DMS 273 treated with DMSO at 0.1 percent for 48 hours (cell line): ENCODE measurements around the gene TM9SF2.
"Not testable (repeated sequence)": the region's sequence is repeated elsewhere in the genome, so short reads cannot be mapped to it uniquely, and the experiment has no call there.

Experiments used
- DNase-seq: peaks from one replicate; lab custom pipeline; 2025; lab: John Stamatoyannopoulos, UW

TM9SF2 gene

DNA sequence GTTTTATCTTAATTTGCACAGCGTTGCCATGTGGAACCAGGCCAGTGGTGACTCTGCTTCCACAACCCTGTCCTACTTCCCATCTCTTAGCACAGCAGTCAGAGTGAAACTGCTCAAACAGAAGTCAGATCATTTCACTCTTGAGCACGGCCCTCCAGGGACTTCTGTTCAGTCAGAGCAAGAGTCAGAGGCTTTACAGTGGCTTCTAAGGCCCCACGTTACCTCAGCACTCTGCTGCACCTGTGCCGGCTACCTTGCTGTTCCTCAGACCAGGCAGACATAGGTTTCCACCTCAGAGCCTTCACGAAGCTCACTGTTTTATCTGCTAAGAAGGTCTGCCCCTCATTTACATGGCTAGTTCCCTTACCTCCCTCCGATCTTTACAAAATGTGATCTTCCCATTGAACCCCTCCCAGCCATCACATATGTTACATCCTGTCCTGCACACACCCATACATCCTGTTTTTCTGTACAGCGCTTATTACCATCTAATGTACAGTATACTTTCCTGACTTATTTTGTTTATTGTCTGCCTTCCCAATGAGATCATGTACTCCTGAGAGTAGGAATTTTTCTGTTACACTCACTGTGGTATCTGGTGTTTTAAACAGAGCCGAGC, 41.6 kb downstream of the TM9SF2 start:
- DNase-seq = no peak

DNA sequence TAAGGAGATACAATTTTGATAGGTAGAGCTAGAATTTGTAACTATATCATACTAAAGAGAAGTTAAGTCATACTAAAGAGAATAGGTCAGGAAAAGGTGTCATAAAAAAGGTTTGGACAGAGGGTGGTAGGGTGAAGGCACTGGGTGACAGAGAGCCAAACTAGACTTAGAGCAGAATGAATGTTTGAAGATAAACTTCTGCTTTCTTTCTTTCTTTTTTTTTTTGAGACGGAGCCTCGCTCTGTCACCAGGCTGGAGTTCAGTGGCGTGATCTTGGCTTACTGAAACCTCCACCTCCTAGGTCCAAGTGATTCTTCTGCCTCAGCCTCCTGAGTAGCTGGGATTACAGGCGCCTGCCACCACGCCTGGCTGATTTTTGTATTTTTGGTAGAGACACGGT, 44.1 kb downstream of the TM9SF2 start:
- no peak for DNase-seq

DNA sequence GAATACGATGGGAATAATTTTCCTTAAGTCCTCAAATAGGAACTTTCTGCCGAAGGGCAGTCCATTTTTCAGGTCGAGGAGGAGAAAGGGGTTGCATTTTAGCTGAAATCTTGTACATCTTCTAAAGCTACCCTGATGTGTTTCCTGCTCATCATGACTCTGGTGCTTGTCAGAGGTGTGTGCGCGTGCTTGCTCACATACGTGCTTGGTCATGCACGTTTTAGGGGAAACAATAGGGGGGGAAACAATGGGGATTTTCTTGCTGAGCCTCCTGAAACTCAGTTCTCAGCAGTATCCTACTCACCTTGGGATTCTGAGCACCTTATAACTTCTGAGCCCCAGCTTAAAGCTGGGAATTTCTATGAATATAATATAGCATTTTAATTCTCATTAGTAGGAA, 44.7 kb downstream of the TM9SF2 start:
- DNase-seq = no peak

DNA sequence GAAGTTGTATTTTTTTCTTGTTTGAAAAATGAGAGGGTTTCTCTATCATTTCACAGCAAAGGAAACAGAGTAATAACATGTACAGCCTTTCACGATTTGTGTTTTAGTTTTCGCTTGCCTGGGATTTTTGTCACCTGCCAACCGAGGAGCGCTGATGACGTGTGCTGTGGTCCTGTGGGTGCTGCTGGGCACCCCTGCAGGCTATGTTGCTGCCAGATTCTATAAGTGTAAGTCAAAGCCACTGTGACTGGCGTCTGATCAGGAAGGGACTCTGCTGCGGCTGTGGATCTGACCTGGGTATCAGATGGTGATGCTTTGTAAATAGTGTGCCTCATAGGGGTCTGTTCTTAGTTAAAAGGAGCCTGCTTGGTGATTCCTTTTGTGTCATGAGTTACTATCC, 45.6 kb downstream of the TM9SF2 start:
- no peak for DNase-seq

DNA sequence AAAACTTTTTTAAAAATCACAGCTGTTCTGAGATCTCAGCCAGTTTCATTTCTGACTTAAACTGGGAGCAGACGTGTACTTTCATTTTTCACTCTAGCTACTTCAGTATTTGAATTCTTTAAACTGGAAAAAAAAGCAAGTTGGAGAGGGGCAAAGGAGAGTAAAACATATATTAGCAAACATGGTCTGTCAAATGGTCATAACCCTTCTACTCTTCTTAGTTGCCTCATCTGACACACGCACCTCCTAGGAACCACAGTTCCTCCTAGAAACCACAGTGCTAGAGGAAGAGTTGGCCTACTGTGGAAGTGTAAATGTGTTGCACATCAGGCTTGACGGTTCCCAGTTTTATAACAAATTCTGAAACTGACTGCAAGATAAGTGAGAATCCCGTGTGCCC, 47.2 kb downstream of the TM9SF2 start:
- DNase-seq = no peak

DNA sequence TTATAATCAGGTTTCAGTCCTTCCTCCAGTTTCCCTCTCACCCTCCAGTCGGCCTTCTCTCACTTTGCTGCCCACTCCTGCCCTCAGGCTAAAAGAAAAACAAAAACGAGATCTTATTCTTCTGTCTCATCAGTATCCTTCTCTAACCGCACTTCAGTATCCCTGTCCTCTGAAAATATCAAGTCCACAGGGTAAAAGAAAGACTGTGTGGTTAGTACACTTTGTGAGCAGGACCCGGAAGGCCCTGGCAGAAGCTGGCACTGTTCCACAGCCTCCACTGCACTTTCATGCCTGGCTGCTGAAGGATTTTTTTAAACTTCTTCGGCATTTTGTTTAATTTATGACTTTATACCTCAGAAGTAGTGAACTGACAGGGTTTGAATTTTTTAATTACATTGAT, 51.8 kb downstream of the TM9SF2 start:
- DNase-seq = no peak

DNA sequence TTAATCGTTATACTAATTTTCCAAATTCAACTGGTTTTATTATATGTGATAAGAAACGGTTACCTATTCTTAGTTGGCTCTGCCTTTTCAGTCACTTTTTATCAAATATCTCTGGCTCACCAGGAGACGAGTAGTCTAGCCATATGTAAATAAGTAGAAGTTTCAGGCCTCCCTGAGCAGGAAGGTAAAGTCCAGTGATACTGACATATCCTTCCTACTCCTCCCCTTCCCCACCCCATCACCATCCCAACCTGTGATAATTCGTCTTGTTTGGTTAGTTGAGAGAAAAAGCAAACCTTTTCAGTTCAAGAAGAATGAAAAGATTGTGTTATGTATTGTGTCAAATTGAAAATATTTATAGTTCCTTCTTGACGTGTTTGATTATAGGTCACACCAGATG, 53.9 kb downstream of the TM9SF2 start:
- no peak for DNase-seq

DNA sequence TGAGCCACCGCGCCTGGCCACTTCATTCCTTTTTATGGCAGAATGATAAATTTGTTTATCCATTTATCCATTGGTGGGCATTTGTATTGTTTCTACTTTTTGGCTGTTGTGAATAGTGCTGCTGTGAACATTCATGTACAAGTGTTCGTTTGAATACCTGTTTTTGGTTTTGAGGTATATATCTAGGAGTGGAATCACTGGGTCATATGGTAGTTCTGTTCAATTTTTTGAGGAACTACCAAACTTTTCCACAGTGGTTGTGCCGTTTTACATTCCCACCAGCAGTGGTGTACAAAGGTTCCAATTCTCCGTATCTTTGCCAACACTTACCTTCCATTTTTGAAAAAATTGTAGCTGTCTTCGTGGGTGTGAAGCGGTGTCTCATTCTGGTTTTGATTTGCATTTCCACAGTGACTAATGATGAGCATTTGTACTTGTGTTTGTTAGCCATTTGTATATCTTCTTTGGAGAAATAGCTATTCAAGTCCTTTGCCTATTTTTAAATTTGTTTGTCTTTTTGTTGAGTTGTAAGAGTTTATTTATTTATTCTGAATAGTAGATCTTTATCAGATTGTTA, 55.7 kb downstream of the TM9SF2 start:
- no peak for DNase-seq

DNA sequence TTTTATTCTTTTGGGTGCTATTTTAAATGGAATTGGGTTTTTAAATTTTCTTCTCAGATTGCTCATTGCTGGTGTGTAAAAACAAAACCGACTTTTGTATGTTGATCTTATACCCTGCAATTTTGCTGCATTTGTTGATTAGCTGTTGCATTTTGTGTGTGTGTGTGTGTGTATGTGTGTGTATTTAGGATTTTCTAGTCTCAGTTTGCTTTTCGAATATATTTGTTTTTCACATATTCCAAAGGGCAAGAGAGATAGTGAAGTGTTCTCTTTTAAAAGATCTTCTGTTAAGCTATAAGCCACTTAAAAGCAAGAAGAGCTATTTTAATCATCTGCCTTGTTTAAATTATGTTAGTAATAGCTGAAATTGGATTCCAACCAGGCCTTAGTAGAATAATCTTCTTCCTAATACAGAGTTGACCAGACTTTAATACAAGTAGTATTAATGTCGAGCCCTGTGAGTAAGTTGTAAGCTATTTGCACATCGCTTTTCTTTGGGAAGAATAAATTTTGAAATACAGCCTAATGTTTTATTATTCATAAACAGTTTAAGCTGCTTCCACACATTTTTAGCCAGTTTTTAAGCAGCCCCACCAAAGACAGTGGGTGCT, 57.4 kb downstream of the TM9SF2 start:
- no peak for DNase-seq

DNA sequence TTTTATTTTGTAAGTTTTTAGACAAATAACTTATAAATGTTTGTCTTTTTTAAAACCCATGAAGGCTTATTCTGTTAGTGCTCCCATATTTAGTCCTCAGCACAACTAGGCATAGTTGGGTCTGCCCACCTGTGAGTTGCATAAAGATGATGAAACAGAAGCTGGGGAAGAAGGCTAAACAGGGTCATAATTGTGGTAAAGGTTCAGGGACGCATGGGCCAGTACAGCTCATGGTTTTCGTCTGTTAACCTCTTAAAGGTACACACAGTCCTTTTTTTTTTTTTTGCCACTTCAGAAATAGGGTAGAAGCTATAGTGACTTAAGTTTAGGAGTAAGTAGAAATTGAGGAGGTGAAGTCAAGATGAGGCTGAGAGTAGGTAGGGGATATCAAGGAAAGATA, 58.3 kb downstream of the TM9SF2 start:
- no peak for DNase-seq

DNA sequence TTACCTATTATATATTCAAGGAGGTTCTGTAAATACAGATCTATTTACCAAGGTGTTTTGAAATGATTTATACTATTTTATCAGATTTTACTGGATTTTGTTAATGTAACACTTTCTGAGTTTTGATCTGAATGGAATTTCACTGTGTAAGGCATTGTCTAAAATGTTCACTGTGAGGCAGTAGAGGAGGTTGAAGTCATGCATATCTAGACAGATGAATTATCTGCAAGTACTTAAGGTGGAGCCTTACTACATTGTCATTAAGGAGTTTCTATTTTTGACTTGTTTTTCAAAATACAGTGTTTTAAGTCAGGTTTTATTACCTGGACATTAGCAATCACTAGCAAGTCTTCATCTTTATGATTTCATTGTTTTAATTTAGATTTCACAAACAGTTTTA, 62.1 kb downstream of the TM9SF2 start:
- no peak for DNase-seq

DNA sequence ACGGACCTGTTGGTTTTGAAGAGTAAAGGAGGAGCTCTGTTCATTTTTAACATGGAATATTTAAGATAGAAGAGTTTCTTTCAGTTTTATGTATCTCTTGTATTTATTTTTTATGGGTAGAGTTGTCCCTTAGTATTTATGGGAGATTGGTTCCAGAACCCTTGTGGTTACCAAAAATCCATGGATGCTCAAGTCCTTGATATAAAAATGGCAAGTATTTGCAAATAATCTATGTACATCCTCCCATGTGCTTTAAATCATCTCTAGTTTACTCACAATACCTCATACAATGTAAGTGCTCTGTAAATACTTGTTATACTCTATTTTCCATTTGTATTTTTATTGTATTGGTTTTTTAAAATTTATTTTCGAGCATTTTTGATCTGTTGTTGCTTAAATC, 63.1 kb downstream of the TM9SF2 start:
- no peak for DNase-seq

DNA sequence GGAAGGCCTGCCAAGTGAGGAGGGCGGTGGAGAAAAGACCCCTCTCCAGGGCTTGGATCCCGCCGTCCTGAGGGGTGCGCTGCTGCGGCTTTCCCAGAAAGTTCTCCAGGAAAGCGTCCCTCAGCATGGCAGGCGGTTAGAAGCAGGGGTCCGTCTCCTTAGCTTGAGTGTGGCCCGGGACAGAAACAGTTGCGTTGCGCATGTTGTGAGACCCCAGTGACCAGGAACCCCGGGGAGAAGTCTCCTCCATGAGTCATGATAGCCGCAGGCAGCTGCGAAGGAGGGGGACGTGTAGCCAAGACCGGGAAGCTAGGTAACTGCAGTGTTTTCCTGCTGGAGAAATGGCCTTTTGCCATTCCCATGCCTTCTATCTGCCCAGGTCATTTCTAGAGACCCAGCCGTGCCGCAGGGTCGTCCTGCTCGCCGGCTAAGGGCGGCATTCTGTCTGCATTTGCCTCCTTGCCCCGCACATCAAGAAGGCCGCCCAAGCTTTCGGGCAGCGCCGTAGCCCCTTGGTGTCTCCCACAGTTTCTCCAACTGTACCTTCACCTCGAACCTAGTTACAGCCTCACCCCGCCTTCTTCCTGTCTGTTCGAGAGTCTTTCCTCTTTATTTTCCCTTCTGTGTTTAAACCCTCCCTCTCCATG, 64.3 kb downstream of the TM9SF2 start:
- no peak for DNase-seq

DNA sequence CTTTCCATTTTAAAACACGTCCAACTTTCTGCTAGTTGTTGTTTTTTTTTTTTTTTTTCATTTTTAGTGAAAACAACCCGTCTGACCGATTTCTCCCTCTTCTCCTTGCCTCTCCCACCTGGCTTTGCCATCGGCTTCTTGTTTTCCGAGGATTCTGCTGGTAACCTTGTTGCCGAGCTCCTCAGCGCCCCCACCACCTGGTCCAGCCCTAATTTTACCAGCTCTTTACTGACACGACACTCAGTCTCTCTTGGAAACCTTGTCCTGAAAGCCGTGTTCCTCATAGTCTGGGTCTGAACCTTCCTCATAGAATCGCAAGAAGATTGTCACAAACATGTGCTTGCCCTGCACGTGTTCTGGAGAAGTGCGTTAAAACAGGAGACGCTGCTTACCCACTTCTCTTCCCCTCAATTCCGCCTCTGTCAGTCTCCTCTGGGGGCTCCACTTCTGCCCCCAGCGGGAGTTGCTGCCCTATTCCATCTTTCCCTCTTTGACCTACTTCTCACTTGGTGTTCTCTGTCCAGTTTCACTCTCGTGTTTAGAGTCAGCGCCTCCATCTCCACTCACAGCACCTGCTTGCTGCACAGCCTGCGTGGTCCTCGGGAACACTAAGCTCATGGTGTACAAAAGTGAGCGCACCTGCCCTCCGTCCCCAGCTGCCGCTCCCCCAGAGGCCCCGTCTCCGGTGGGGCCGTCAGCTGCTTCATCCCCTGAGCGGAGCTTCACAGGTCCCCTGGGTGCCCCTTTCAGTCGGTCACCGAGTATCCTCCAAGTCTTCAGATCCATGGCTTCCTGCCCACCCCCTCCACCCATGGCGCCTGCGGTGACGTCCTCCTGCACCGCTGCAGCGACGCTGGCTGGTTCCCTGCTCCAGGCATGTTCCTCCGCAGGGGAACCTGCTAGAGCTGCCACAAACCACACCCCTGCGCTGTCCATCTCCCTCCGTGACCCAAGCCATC, 65.1 kb downstream of the TM9SF2 start:
- no peak for DNase-seq

DNA sequence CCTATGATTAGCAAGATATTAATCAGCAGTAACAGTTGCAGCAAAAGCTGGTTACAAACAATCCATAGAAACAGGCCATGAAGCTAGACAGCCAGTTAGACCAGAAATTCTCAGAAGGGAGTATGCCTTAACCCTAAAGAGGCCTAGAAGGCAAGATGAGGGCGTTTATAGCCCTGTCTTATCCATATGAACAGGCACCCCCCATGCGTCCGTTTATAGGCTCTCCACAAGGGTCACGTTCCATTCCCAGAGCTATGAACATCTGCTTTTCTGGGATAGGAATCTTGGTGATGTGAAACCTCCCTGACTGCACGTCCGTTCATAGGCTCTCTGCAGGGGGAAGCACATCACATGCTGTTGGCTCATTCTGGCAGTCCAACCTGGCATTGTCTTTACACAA, 67.6 kb downstream of the TM9SF2 start:
- not testable (repeated sequence) for DNase-seq

DNA sequence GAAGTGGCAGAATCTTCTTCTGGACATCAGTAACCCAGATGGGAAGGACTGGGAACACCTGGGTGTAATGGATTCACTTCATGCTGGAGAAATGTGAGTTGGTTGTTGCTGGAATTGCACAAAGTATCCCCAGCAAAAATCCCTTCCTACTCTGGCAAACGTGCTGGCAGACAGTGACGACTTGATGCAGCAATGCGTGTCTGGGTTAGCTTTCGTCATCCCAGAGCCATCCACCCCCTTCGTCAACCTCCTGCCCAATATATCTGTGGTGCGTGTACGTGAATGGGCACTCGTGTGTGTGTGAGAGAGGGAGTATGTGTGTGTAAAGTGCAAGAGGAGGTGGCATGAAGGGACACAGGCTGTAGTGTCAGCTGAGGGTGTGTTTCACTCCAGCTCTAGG, 70.9 kb downstream of the TM9SF2 start:
- DNase-seq = no peak

DNA sequence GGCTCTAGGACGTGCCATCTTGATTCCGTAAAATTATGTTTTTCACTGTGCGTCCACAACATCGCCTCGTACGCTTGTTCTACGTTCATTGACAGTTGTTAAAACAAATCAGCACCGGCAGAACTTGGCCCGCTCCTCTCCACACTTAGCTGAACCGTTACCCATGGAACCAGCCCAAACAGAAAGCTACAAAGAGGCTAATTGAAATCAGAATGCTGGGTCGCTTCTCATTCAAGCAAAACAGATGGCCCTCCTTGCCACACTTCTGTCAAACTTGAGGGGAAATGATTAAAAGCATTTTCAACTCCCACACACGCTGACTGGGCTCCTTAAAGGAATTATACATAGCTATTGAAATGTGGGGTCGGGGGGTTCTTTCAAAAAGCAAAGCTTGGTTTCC, 71.6 kb downstream of the TM9SF2 start:
- no peak for DNase-seq

DNA sequence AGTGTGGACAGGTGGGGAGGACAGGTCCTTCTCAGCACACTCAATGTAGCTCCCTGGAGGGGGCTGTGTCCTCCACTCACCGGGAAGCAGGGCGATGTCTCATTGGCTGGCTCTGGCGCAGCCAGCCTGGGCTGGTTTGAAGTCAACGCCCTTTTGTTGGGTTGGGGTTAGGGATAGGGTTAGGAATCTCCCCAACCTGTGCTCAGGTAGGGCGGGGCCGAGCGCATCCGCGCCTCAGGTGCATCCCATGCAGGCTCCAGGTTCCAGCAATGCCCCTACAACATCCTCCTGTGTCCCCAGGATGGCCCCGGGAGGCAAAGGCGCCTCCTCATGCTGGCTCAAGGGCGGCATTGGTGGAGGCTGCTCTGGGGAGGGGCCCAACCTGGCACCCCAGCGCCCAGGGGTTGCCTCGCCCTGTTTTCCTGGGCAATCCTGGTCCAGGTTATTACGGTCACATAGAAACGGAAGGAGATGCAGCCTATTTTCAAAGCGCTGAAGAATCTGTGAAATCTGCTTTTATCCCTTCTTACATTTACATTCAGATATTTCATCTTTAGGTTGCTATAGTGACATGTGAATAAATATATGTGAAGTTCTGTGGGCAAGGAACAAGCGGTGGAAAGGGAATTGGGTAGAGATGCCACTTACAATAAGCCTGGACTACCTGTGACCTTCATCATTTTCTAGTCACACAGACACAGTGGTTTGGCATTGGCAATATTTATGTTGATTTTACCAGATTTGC, 74.3 kb downstream of the TM9SF2 start:
- no peak for DNase-seq

DNA sequence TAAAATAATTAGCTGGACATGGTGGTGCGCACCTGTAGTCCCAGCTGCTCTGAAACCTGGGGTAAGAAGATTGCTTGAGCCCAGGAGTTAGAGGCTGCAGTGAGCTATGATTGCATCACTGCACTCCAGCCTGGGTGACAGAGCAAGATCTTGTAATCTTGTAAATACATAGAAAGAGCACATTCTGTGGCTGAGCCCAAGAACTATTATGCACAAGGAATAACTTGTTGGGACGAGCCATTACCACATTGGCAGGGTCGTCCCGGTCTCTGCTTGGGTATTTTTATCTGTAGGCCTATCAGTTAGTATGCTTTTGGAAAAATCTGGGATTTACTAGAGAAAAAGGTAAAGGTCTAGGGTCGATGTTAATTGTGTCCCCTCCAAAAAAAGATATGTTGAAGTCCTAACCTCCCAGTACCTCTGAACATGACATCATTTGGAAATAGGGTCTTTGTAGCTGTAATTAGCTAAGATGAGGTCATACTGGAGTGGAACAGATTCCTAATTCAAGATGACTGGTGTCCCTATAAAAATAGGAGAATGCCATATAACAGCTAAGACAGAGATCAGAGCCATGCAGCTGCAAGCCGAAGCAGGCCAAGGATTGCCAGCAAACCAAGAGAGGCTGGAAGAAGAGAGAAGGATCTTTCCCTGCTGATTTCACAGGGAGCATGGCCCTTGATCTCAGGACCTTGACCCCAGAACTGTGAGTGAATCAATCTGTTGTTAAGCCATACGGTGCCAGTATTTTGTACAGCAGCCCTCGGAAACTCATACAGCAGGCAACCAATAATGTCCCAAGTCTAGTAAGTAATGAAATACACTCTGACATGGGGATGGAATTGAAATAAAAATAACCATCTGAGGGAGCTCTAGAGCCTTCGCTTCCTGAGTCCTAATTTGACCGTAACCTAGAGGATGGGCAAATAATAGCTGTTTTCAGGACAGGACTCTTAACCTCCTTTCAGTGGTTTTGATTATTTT, 77.0 kb downstream of the TM9SF2 start:
- DNase-seq = no peak

DNA sequence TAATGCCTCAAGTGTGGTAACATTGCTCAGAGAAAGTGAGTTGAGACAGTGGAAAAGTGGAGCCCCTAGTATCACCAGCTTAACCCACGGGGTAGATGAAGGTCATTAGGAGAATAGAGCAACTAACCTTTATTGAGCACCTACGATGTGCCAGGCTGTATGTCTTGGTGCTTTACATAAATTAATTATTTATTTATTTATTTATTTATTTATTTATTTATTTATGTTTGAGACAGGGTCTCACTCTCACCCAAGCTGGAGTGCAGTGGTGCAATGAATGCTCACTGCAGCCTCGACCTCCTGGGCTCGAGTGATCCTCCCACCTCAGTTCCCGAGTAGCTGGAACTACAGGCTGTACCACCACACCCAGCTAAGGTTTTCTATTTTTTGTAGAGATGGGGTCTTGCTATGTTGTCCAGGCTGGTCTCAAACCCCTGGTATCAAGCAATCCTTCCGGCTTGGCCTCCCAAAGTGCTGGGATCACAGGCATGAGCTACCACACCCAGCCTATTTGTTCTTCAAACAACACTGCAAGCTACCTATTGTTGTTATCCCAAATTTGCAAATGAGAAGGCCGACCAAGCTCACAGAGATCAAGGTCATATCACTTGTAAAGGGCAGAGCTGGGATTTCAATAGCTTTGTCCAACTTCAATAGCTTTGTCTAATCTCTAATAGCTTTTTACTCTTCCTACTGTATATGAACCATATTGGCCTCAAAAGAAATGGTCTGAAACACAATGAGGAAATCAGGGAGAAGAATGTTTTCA, 79.4 kb downstream of the TM9SF2 start:
- no peak for DNase-seq
